IMR-90 (cell line): Measurements from ENCODE around the gene CNTLN. TPM values are rescaled to one million over a fixed set of nuclear protein-coding genes. Genes with fewer than 3 reads are reported as not detected.
A peak's percentile ranks its signal among the peaks of the same experiment; 100 is the strongest.

Experiments used
- ATAC-seq: fragments of 200-7000 bp; cut with Tn5 transposase; 2 replicates; pipeline ENCODE4 v1.9.1; 2020; ENCODE audit warnings: low read depth, mild to moderate bottlenecking, moderate library complexity
- BruUV-seq: library from RNA; stranded (reverse); fragments of 400-500 nt; replicated peaks from 2 replicates; lab custom pipeline; 2021; lab: Mats Ljungman, UMichigan
- CTCF ChIA-PET: fragments of 300-600 bp; formaldehyde crosslinking; extraction: SDS; loops from one replicate; lab custom pipeline; 2021; ENCODE audit warnings: antibody characterized with exemption; lab: Yijun Ruan, JAX
- POLR2A ChIA-PET: fragments of 300-600 bp; sonication (Branson Sonifier 250); formaldehyde crosslinking; loops from one replicate; lab custom pipeline; 2022; ENCODE audit warnings: antibody characterized with exemption; ENCODE audit not compliant: unreplicated experiment; lab: Charles Lee
- DNase-seq: peaks from one replicate; pipeline ENCODE4 v3.0.0; 2013
- H2AFZ ChIP-seq: replicated peaks from 2 replicates; pipeline ENCODE3; 2013; ENCODE audit warnings: low read length, mild to moderate bottlenecking; ENCODE audit not compliant: poor library complexity
- H2AK5ac ChIP-seq: 2 replicates; pipeline ENCODE4 v1.6.1; 2013; ENCODE audit warnings: low read depth, low read length, inconsistent platforms
- H2AK9ac ChIP-seq: replicated peaks from 2 replicates; pipeline ENCODE3; 2013; ENCODE audit warnings: mild to moderate bottlenecking, low read depth, low read length, moderate library complexity; ENCODE audit not compliant: poor library complexity
- H2BK120ac ChIP-seq: 2 replicates; pipeline ENCODE4 v1.6.1; 2013; ENCODE audit warnings: low read depth, low read length, inconsistent platforms
- H2BK15ac ChIP-seq: 3 replicates; pipeline ENCODE4 v1.6.1; 2013; ENCODE audit warnings: low read depth, low read length, inconsistent platforms
- H2BK20ac ChIP-seq: 2 replicates; pipeline ENCODE4 v1.6.1; 2013; ENCODE audit warnings: low read depth, mild to moderate bottlenecking, inconsistent platforms, low read length, moderate library complexity
- H2BK5ac ChIP-seq: 2 replicates; pipeline ENCODE4 v1.6.1; 2013; ENCODE audit warnings: mild to moderate bottlenecking, low read depth, low read length, inconsistent platforms; ENCODE audit not compliant: poor library complexity, severe bottlenecking
- H3K14ac ChIP-seq: replicated peaks from 2 replicates; pipeline ENCODE4 v1.6.1; 2013; ENCODE audit warnings: low read depth, low read length, inconsistent platforms
- H3K18ac ChIP-seq: 2 replicates; pipeline ENCODE4 v1.6.1; 2013; ENCODE audit warnings: low read depth, low read length, control low read depth
- H3K23ac ChIP-seq: 2 replicates; pipeline ENCODE4 v1.6.1; 2013; ENCODE audit warnings: low read depth, low read length, inconsistent platforms
- H3K27ac ChIP-seq: 2 replicates; pipeline ENCODE4 v1.5.1; 2013; ENCODE audit warnings: mild to moderate bottlenecking, control low read depth, low read length; ENCODE audit not compliant: insufficient read depth
- H3K27me3 ChIP-seq: 2 replicates; pipeline ENCODE4 v1.6.1; 2013; ENCODE audit warnings: low read length; ENCODE audit not compliant: control insufficient read depth, insufficient read depth
- H3K36me3 ChIP-seq: 2 replicates; pipeline ENCODE4 v1.6.1; 2013; ENCODE audit warnings: low read length, mixed read lengths; ENCODE audit not compliant: control insufficient read depth, insufficient read depth
- H3K4ac ChIP-seq: 2 replicates; pipeline ENCODE4 v1.6.1; 2013; ENCODE audit warnings: low read depth, low read length, inconsistent platforms
- H3K4me1 ChIP-seq: 2 replicates; pipeline ENCODE4 v1.6.1; 2013; ENCODE audit warnings: low read length, mixed read lengths; ENCODE audit not compliant: control insufficient read depth, insufficient read depth
- H3K4me2 ChIP-seq: 2 replicates; pipeline ENCODE4 v1.6.1; 2013; ENCODE audit warnings: low read depth, mild to moderate bottlenecking, control low read depth, low read length, moderate library complexity
- H3K4me3 ChIP-seq: 2 replicates; pipeline ENCODE4 v1.5.1; 2013; ENCODE audit warnings: low read depth, mild to moderate bottlenecking, control low read depth, low read length, moderate library complexity; ENCODE audit not compliant: insufficient read depth
- H3K56ac ChIP-seq: 2 replicates; pipeline ENCODE4 v1.6.1; 2013; ENCODE audit warnings: low read length, inconsistent platforms; ENCODE audit not compliant: insufficient read depth; ENCODE audit errors: extremely low read depth
- H3K79me1 ChIP-seq, 2 experiments: 2 replicates each; pipeline ENCODE4 v1.6.1; 2013; ENCODE audit warnings: low read length in 2 of 2, inconsistent platforms in 1 of 2, low read depth in 1 of 2
- H3K9ac ChIP-seq: 2 replicates; pipeline ENCODE4 v1.6.1; 2013; ENCODE audit warnings: low read depth, low read length, control low read depth
- H3K9me1 ChIP-seq: 2 replicates; pipeline ENCODE4 v1.6.1; 2013; ENCODE audit warnings: low read length, inconsistent platforms; ENCODE audit not compliant: insufficient read depth
- H3K9me3 ChIP-seq: 2 replicates; pipeline ENCODE4 v1.6.1; 2013; ENCODE audit warnings: low read length; ENCODE audit not compliant: control insufficient read depth, insufficient read depth
- H4K20me1 ChIP-seq: 2 replicates; pipeline ENCODE4 v1.6.1; 2013; ENCODE audit warnings: low read length, inconsistent platforms; ENCODE audit not compliant: insufficient read depth
- H4K5ac ChIP-seq: 2 replicates; pipeline ENCODE4 v1.6.1; 2013; ENCODE audit warnings: mild to moderate bottlenecking, low read depth, low read length, control low read depth
- H4K8ac ChIP-seq, 2 experiments: 2 replicates each; pipeline ENCODE4 v1.6.1; 2013; ENCODE audit warnings: low read depth in 2 of 2, low read length in 2 of 2, control low read depth in 1 of 2, inconsistent platforms in 1 of 2
- H4K91ac ChIP-seq: 2 replicates; pipeline ENCODE4 v1.6.1; 2013; ENCODE audit warnings: low read depth, low read length, inconsistent platforms; ENCODE audit not compliant: insufficient read depth
- CEBPB ChIP-seq: IDR thresholded peaks from 2 replicates; pipeline ENCODE4 v1.6.1; 2012; ENCODE audit warnings: low read depth, low read length, improper control_type of control experiment
- MAZ ChIP-seq: IDR thresholded peaks from 2 replicates; pipeline ENCODE4 v1.6.1; 2012; ENCODE audit warnings: low read depth, mild to moderate bottlenecking, low read length, improper control_type of control experiment, moderate library complexity, borderline replicate concordance
- NFE2L2 ChIP-seq: fragments of 150-350 bp; IDR thresholded peaks from 2 replicates; pipeline ENCODE4 v1.6.1; 2016; ENCODE audit warnings: low read depth, mild to moderate bottlenecking, low read length
- SMC3 ChIP-seq: fragments of 150-350 bp; IDR thresholded peaks from 2 replicates; pipeline ENCODE4 v1.6.1; 2016; ENCODE audit warnings: low read depth, mild to moderate bottlenecking, antibody characterized with exemption, low read length, moderate library complexity
- WGBS, 2 experiments: methylation state at CpG; one replicate each; pipeline versions ENCODE4 v1.1.5 to v1.1.7; 2013; ENCODE audit warnings: missing lambda C conversion rate in 2 of 2; ENCODE audit not compliant: insufficient read length in 1 of 2; ENCODE audit errors: extremely low coverage in 2 of 2; 5-methylcytosine and 5-hydroxymethylcytosine counted together
- dilution Hi-C: fragments of 300-500 bp; cut with HindIII; formaldehyde crosslinking; loops from one replicate; pipeline ENCODE4 v1.14.3; 2018; ENCODE audit warnings: low sequenced_read_pairs; ENCODE audit not compliant: unreplicated experiment
- in situ Hi-C: fragments of 300-500 bp; cut with MboI; formaldehyde crosslinking; loops from 3 replicates; pipeline ENCODE4 v1.14.3; 2019; ENCODE audit warnings: low sequenced_read_pairs, inconsistent platforms, mixed read lengths
- intact Hi-C: fragments of 100-400 bp; cut with micrococcal nuclease; formaldehyde crosslinking; loops from 2 replicates; pipeline ENCODE4 v1.10.0; 2022
- polyA plus RNA-seq, 3 experiments: library from polyadenylated mRNA; depleted of rRNA; stranded (reverse); fragments of >200 nt; gene quantifications; 2 replicates each; pipeline ENCODE4 v1.2.3, GENCODE V29; 2012; ENCODE audit warnings: low replicate concordance in 1 of 3
- total RNA-seq: library from RNA; depleted of rRNA; stranded (reverse); fragments of >200 nt; gene quantifications from 2 replicates; pipeline ENCODE4 v1.2.3, GENCODE V29; 2012
- TF ChIP-seq, protein P1 (sequence below): conservative IDR thresholded peaks from 2 replicates; pipeline ENCODE4 v1.5.1; 2012; ENCODE audit warnings: mild to moderate bottlenecking, low read depth, low read length, improper control_type of control experiment
- TF ChIP-seq, protein P2 (sequence below): fragments of 150-350 bp; IDR thresholded peaks from 2 replicates; pipeline ENCODE4 v1.6.1; 2017; ENCODE audit warnings: mild to moderate bottlenecking, antibody characterized with exemption, low read length, low read depth

The CNTLN gene
- total and polyA plus RNA-seq, 2 of the 4 experiments (the other 2 are of a cell fraction), result 3.8 to 5.9 TPM

DNA sequence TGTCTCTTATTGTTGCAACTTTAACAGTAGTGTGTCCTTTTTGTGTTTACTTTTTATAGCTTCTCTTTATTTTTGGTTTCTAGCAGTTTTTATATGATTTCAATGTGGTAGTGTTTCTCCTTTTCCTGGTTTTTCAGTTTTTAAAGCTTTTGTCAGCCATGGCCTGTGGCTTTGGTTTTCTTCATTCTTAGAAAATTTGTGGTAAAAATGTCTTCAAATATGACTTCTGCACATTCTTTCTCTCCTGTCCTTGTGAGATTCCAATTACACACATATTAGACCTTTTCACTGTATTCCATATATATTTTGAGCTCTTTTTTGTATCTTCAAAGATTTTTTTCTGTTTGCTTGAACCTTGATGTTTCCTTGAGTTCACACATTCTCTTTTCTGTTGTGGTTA is 180.5 kb downstream of the CNTLN start (continued):
- TF ChIP-seq, protein P1, sequence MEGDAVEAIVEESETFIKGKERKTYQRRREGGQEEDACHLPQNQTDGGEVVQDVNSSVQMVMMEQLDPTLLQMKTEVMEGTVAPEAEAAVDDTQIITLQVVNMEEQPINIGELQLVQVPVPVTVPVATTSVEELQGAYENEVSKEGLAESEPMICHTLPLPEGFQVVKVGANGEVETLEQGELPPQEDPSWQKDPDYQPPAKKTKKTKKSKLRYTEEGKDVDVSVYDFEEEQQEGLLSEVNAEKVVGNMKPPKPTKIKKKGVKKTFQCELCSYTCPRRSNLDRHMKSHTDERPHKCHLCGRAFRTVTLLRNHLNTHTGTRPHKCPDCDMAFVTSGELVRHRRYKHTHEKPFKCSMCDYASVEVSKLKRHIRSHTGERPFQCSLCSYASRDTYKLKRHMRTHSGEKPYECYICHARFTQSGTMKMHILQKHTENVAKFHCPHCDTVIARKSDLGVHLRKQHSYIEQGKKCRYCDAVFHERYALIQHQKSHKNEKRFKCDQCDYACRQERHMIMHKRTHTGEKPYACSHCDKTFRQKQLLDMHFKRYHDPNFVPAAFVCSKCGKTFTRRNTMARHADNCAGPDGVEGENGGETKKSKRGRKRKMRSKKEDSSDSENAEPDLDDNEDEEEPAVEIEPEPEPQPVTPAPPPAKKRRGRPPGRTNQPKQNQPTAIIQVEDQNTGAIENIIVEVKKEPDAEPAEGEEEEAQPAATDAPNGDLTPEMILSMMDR, result no peak

DNA sequence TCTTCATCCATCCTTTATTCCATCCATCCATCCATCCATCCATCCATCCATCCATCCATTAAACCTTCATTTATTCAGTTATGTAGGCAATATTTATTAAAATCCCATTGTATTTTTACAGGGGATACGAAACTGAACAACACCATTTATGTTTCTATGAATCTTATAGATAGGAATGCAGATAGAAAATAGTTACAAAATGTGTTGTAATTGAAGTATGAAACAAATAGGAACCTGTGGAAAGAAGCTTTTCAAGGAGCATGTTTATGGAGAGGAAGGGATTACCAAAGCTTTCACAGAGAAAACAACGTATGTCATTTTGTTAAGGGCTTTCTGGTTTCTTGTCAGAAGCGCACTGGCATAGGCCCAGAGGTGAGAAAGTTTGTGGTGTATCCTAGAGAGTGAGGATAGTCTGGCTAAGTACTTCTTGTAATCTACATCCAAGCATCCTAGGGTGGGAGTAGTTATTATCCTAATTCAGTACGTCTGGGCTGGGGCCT is 184.0 kb downstream of the CNTLN start:
- Histone ChIP-seq H3K36me3 (no peaks in the 10 kb centered on the region), H2AK5ac (no peak overlapping the region), H2AK9ac (no peak overlapping the region), H3K9me1 (no peaks in the 10 kb centered on the region), H3K27me3 (no peaks in the 10 kb centered on the region), H2BK5ac (no peak overlapping the region), H3K14ac (no peak overlapping the region; the same call in 1 of the 2 replicates), H4K20me1 (no peaks in the 10 kb centered on the region), H3K4ac (no peak overlapping the region), H3K79me1 (no peaks in the 10 kb centered on the region), H4K91ac (no peak overlapping the region), H4K5ac (no peak overlapping the region), H3K4me3 (no peak overlapping the region), H3K27ac (no peak overlapping the region), H4K8ac (no peak overlapping the region), H3K4me2 (no peak overlapping the region), H3K56ac (no peak overlapping the region), H2BK15ac (no peak overlapping the region), H2BK20ac (no peak overlapping the region), H2AFZ (no peak overlapping the region), H3K23ac (no peak overlapping the region), H3K9ac (no peak overlapping the region), H3K4me1 (peaks cover 2% of the 10 kb centered on the region; the same call in 1 of the 2 replicates), H3K18ac (no peak overlapping the region), H2BK120ac (no peak overlapping the region), H3K9me3 (no peaks in the 10 kb centered on the region)
- no TSS peak for BruUV-seq
- dilution Hi-C loops (no loop called here), in situ Hi-C loops (no loop called here), intact Hi-C loops (no loop called here)
- CTCF ChIA-PET, result no interaction called here
- peak; percentile 27 for DNase-seq
- no peak; the same call in 1 of the 2 replicates for ATAC-seq
- TF ChIP-seq MAZ (no peak), SMC3 (no peak), NFE2L2 (no peak), CEBPB (no peak)
- TF ChIP-seq, protein P2, sequence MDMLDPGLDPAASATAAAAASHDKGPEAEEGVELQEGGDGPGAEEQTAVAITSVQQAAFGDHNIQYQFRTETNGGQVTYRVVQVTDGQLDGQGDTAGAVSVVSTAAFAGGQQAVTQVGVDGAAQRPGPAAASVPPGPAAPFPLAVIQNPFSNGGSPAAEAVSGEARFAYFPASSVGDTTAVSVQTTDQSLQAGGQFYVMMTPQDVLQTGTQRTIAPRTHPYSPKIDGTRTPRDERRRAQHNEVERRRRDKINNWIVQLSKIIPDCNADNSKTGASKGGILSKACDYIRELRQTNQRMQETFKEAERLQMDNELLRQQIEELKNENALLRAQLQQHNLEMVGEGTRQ, result no peak
- POLR2A ChIA-PET, result no interaction called here
- no CpG with 5 or more reads among the region's 4 CpGs for WGBS, 2 experiments
